Uterus (tissue), 2 donors: ENCODE measurements around the gene MMP1.

Experiments
- CTCF ChIP-seq, 4 experiments: fragments of 200-600 bp in 2 of 4; fragments of 450-650 bp in 2 of 4; sonication (generic) in 2 of 4; IDR thresholded peaks; one replicate each; pipeline ENCODE4 v1.5.1; 2016 to 2019; ENCODE audit warnings: antibody characterized with exemption in 4 of 4, mild to moderate bottlenecking in 2 of 4, moderate library complexity in 1 of 4
- POLR2A ChIP-seq, 2 donors: fragments of 450-650 bp; IDR thresholded peaks; one replicate each; pipeline ENCODE4 v1.6.1; 2016; ENCODE audit warnings: antibody characterized with exemption in 2 of 2, mild to moderate bottlenecking in 1 of 2, moderate library complexity in 1 of 2

DNA sequence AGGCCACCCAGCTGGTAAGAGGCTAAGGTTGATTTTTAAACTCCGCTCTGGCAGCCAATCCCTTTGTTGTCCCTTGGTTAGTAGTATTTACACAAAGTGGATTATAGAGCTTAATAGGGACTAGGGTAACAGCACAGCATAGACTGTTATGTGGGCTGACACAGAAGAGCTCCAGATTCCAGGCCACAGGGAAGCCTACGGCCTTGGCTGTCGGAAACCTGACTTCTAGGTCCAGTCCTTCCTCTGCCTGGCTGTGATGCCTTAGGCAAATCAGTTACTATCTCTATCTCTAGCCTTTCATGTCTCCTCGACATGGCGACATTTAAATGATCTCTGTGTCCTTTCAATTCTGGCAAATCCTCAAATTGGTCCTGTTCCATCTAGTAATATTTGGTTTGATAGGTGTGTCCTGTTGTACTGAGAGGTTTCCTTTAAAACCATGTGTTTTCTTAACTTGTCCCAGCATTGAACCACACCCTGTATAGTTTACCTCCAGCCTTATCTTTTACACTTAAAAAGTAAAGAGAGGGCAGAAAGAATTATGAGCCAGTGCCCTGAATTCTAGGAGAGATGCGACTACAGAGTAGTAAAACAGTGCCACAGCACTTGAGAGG lies 4.2 kb downstream of the MMP1 start:
- TF ChIP-seq CTCF (IDR thresholded peaks at IDR 0.05), result no peak
- no peak for TF ChIP-seq POLR2A (IDR thresholded peaks at IDR 0.05)
